ENCODE measurements around the gene CES5A.

The CES5A gene

GRCh38 chr16:55828680-55829079 is 46.5 kb downstream of the CES5A start:
- Histone ChIP-seq H3K79me2 (ENCODE audit: control insufficient read depth, insufficient read depth, low read length, poor library complexity) (no peaks in the 10 kb centered on the region), H2AK5ac (ENCODE audit: low read length) (no peak overlapping the region), H3K4ac (ENCODE audit: low read depth, low read length) (no peak overlapping the region), H3K4me1 (ENCODE audit: control insufficient read depth in 1 of 2, insufficient read depth in 2 of 2, low read length in 2 of 2) (peaks cover 0 to 4% of the 10 kb centered on the region in 2 experiments), H3K23ac (ENCODE audit: low read length) (no peak overlapping the region), H2AFZ (ENCODE audit: insufficient read depth, low read length, poor library complexity) (no peak overlapping the region), H4K91ac (ENCODE audit: low read depth, low read length) (no peak overlapping the region), H3K27me3 (ENCODE audit: insufficient read depth, low read length) (no peaks in the 10 kb centered on the region), H3K14ac (ENCODE audit: low read length) (no peak overlapping the region), H2BK12ac (ENCODE audit: low read length) (no peak overlapping the region), H3K4me3 (ENCODE audit: low read depth, low read length) (no peak overlapping the region), H4K12ac (ENCODE audit: low read depth, low read length) (no peak overlapping the region), H3K79me1 (ENCODE audit: low read length) (no peaks in the 10 kb centered on the region), H3K36me3 (ENCODE audit: control insufficient read depth in 1 of 2, insufficient read depth in 2 of 2, low read length in 2 of 2) (no peaks in the 10 kb centered on the region), H3K9me3 (ENCODE audit: insufficient read depth, low read depth, low read length) (no peaks in the 10 kb centered on the region), H3K4me2 (ENCODE audit: low read length) (no peak overlapping the region), H4K8ac (ENCODE audit: low read depth, low read length) (no peak overlapping the region), H2BK5ac (ENCODE audit: low read depth, low read length, poor library complexity) (no peak overlapping the region), H3K9ac (ENCODE audit: low read length) (no peak overlapping the region), H3K18ac (ENCODE audit: low read length) (no peak overlapping the region), H2BK120ac (ENCODE audit: insufficient read depth, low read length, poor library complexity) (no peak overlapping the region), H3K27ac (ENCODE audit: low read depth, low read length) (no peak overlapping the region)
- no peak for DNase-seq
- WGBS (ENCODE audit: extremely low coverage, insufficient coverage, insufficient read length): no CpG with 5 or more reads among the region's 10 CpGs

- no peak overlapping the region for H3K27ac ChIP-seq (ENCODE audit: low read depth, low read length)
- H3K4me2 ChIP-seq (ENCODE audit: low read length): no peak overlapping the region
- H2AFZ ChIP-seq (ENCODE audit: insufficient read depth, low read length, poor library complexity): no peak overlapping the region
- H4K8ac ChIP-seq (ENCODE audit: low read depth, low read length): no peak overlapping the region
- H3K36me3 ChIP-seq (ENCODE audit: control insufficient read depth in 1 of 2, insufficient read depth in 2 of 2, low read length in 2 of 2): no peaks in the 10 kb centered on the region
- no peak overlapping the region for H3K4ac ChIP-seq (ENCODE audit: low read depth, low read length)
- no peak overlapping the region for H3K9ac ChIP-seq (ENCODE audit: low read length)
- no peaks in the 10 kb centered on the region for H3K79me2 ChIP-seq (ENCODE audit: control insufficient read depth, insufficient read depth, low read length, poor library complexity)
- WGBS (ENCODE audit: extremely low coverage, insufficient coverage, insufficient read length): no CpG with 5 or more reads among the region's 6 CpGs
- H2BK120ac ChIP-seq (ENCODE audit: insufficient read depth, low read length, poor library complexity): no peak overlapping the region
- H2BK5ac ChIP-seq (ENCODE audit: low read depth, low read length, poor library complexity): no peak overlapping the region
- H2AK5ac ChIP-seq (ENCODE audit: low read length): no peak overlapping the region
- no peaks in the 10 kb centered on the region for H3K79me1 ChIP-seq (ENCODE audit: low read length)
- H3K14ac ChIP-seq (ENCODE audit: low read length): no peak overlapping the region
- H3K4me1 ChIP-seq (ENCODE audit: control insufficient read depth in 1 of 2, insufficient read depth in 2 of 2, low read length in 2 of 2): peaks cover 0 to 4% of the 10 kb centered on the region in 2 experiments
- H3K18ac ChIP-seq (ENCODE audit: low read length): no peak overlapping the region
- no peak overlapping the region for H2BK12ac ChIP-seq (ENCODE audit: low read length)
- no peak overlapping the region for H4K91ac ChIP-seq (ENCODE audit: low read depth, low read length)
- DNase-seq: no peak
- H4K12ac ChIP-seq (ENCODE audit: low read depth, low read length): peak overlapping the region; percentile 36
- H3K4me3 ChIP-seq (ENCODE audit: low read depth, low read length): no peak overlapping the region
- no peaks in the 10 kb centered on the region for H3K9me3 ChIP-seq (ENCODE audit: insufficient read depth, low read depth, low read length)
- H3K23ac ChIP-seq (ENCODE audit: low read length): no peak overlapping the region
- H3K27me3 ChIP-seq (ENCODE audit: insufficient read depth, low read length): peaks cover 3% of the 10 kb centered on the region
Observed at GRCh38 chr16:55825115-55825728, 50.0 kb downstream of the CES5A start.

GRCh38 chr16:55824473-55825000 is 50.6 kb downstream of the CES5A start:
- H2AFZ ChIP-seq (ENCODE audit: insufficient read depth, low read length, poor library complexity): no peak overlapping the region
- H3K9ac ChIP-seq (ENCODE audit: low read length): no peak overlapping the region
- H2BK12ac ChIP-seq (ENCODE audit: low read length): no peak overlapping the region
- no peak overlapping the region for H4K12ac ChIP-seq (ENCODE audit: low read depth, low read length)
- no CpG with 5 or more reads among the region's 4 CpGs for WGBS (ENCODE audit: extremely low coverage, insufficient coverage, insufficient read length)
- no peak overlapping the region for H3K4me2 ChIP-seq (ENCODE audit: low read length)
- no peak overlapping the region for H3K4ac ChIP-seq (ENCODE audit: low read depth, low read length)
- H3K36me3 ChIP-seq (ENCODE audit: control insufficient read depth in 1 of 2, insufficient read depth in 2 of 2, low read length in 2 of 2): no peaks in the 10 kb centered on the region
- H3K27me3 ChIP-seq (ENCODE audit: insufficient read depth, low read length): peaks cover 3% of the 10 kb centered on the region
- H3K14ac ChIP-seq (ENCODE audit: low read length): no peak overlapping the region
- no peak overlapping the region for H3K27ac ChIP-seq (ENCODE audit: low read depth, low read length)
- no peak overlapping the region for H4K91ac ChIP-seq (ENCODE audit: low read depth, low read length)
- H2BK5ac ChIP-seq (ENCODE audit: low read depth, low read length, poor library complexity): no peak overlapping the region
- H3K18ac ChIP-seq (ENCODE audit: low read length): no peak overlapping the region
- H3K79me2 ChIP-seq (ENCODE audit: control insufficient read depth, insufficient read depth, low read length, poor library complexity): no peaks in the 10 kb centered on the region
- H4K8ac ChIP-seq (ENCODE audit: low read depth, low read length): no peak overlapping the region
- H3K4me1 ChIP-seq (ENCODE audit: control insufficient read depth in 1 of 2, insufficient read depth in 2 of 2, low read length in 2 of 2): peaks cover 0 to 4% of the 10 kb centered on the region in 2 experiments
- H3K79me1 ChIP-seq (ENCODE audit: low read length): no peaks in the 10 kb centered on the region
- DNase-seq: no peak
- no peak overlapping the region for H2BK120ac ChIP-seq (ENCODE audit: insufficient read depth, low read length, poor library complexity)
- H3K23ac ChIP-seq (ENCODE audit: low read length): no peak overlapping the region
- H2AK5ac ChIP-seq (ENCODE audit: low read length): no peak overlapping the region
- H3K9me3 ChIP-seq (ENCODE audit: insufficient read depth, low read depth, low read length): no peaks in the 10 kb centered on the region
- H3K4me3 ChIP-seq (ENCODE audit: low read depth, low read length): no peak overlapping the region

- no peak overlapping the region for H4K8ac ChIP-seq (ENCODE audit: low read depth, low read length)
- H3K79me1 ChIP-seq (ENCODE audit: low read length): no peaks in the 10 kb centered on the region
- no CpG with 5 or more reads among the region's 3 CpGs for WGBS (ENCODE audit: extremely low coverage, insufficient coverage, insufficient read length)
Observed at GRCh38 chr16:55822280-55822810, 52.8 kb downstream of the CES5A start.

More at GRCh38 chr16:55822280-55822810, 52.8 kb downstream of the CES5A start:
- H2BK5ac ChIP-seq (ENCODE audit: low read depth, low read length, poor library complexity): no peak overlapping the region
- H3K79me2 ChIP-seq (ENCODE audit: control insufficient read depth, insufficient read depth, low read length, poor library complexity): no peaks in the 10 kb centered on the region
- H3K36me3 ChIP-seq (ENCODE audit: control insufficient read depth in 1 of 2, insufficient read depth in 2 of 2, low read length in 2 of 2): no peaks in the 10 kb centered on the region
- no peak for DNase-seq
- H3K4me3 ChIP-seq (ENCODE audit: low read depth, low read length): no peak overlapping the region
- no peak overlapping the region for H4K12ac ChIP-seq (ENCODE audit: low read depth, low read length)
- no peak overlapping the region for H3K27ac ChIP-seq (ENCODE audit: low read depth, low read length)
- H2BK12ac ChIP-seq (ENCODE audit: low read length): no peak overlapping the region
- H3K4me2 ChIP-seq (ENCODE audit: low read length): no peak overlapping the region
- H3K18ac ChIP-seq (ENCODE audit: low read length): no peak overlapping the region
- H3K27me3 ChIP-seq (ENCODE audit: insufficient read depth, low read length): peaks cover 3% of the 10 kb centered on the region
- no peak overlapping the region for H2AK5ac ChIP-seq (ENCODE audit: low read length)
- no peaks in the 10 kb centered on the region for H3K9me3 ChIP-seq (ENCODE audit: insufficient read depth, low read depth, low read length)
- peaks cover 0 to 2% of the 10 kb centered on the region in 2 experiments for H3K4me1 ChIP-seq (ENCODE audit: control insufficient read depth in 1 of 2, insufficient read depth in 2 of 2, low read length in 2 of 2)
- no peak overlapping the region for H4K91ac ChIP-seq (ENCODE audit: low read depth, low read length)
- no peak overlapping the region for H2AFZ ChIP-seq (ENCODE audit: insufficient read depth, low read length, poor library complexity)
- H2BK120ac ChIP-seq (ENCODE audit: insufficient read depth, low read length, poor library complexity): no peak overlapping the region
- H3K14ac ChIP-seq (ENCODE audit: low read length): no peak overlapping the region
- H3K9ac ChIP-seq (ENCODE audit: low read length): no peak overlapping the region
- no peak overlapping the region for H3K23ac ChIP-seq (ENCODE audit: low read length)
- H3K4ac ChIP-seq (ENCODE audit: low read depth, low read length): no peak overlapping the region
